C4-2B (cell line): Measurements from ENCODE around the gene PIK3R5.

ENCODE experiments used
- CTCF ChIP-seq: fragments of 450-650 bp; conservative IDR thresholded peaks from 2 replicates; pipeline ENCODE4 v1.5.1; 2017; ENCODE audit warnings: mild to moderate bottlenecking
- ZFX ChIP-seq: fragments of 450-650 bp; IDR thresholded peaks from 2 replicates; pipeline ENCODE4 v1.6.1; 2017

GRCh38 chr17:8934346-8934745 lies 31.2 kb downstream of the PIK3R5 start:
- TF ChIP-seq CTCF (no peak), ZFX (no peak)
